Umbilical cord (tissue), 2 donors: Measurements from ENCODE around the gene FHL3. TPM values are rescaled to one million over a fixed set of nuclear protein-coding genes. Genes with fewer than 3 reads are reported as not detected.
"Not testable (repeated sequence)": the region's sequence is repeated elsewhere in the genome, so short reads cannot be mapped to it uniquely, and the experiment has no call there.

Source experiments
- DNase-seq: peaks from one replicate; pipeline ENCODE4 v3.0.0-alpha.2; 2015; ENCODE audit warnings: low spot score
- total RNA-seq: library from RNA; depleted of rRNA; stranded (reverse); fragments of >200 nt; gene quantifications from one replicate; pipeline ENCODE4 v1.2.3, GENCODE V29; 2014; ENCODE audit warnings: low replicate concordance; ENCODE audit not compliant: insufficient read depth

The FHL3 gene
- total RNA-seq, 1 donor from 2014 or later: 25.0 TPM

DNA sequence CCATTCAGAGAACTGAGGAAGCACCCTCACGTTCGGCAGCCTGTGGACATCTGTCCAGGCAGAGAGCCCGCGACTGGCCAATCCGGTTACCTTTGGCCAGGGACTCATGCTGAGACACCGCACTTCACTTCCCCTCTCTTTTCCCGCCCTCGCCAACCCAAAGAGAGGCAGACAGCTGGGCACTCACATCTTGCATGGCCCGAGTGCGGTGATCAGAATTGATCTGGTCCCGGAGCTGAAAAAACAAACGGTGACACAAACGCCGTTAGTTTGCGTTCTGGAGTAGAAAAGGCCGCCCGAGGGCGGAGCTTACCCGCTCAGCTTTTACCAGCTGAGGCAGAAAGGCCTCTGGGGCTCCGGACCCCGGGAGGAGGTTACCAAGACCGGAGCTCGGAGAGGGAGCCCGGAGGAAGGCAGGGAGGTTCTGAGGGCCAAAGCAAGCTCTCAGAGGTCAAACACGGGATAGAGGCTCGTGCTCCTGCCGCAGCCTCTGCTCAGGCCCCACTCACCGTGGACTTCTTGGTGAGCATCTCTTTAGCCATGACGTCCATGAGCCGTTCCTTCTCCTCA lies 15.9 kb downstream of the FHL3 start:
- DNase-seq: peak; percentile 44

DNA sequence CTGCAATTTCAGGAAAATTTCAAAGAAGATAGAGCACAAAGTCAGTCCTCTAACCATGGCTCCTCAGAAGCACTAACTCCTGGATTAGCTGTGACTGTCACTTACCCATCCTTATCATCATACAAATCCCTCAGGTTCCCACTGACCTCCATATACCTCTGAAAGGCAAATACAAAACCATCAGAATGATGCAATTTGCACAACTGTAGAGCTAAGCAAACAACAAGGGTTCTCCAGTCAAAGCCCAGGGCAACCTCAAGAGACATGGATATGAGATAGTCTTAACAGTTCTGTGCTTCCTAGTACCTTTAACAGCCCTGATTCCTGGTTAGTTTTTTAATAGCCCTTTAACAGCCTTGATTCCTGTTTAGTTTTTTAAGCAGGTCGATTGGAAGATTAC lies 17.6 kb downstream of the FHL3 start:
- DNase-seq: no peak

DNA sequence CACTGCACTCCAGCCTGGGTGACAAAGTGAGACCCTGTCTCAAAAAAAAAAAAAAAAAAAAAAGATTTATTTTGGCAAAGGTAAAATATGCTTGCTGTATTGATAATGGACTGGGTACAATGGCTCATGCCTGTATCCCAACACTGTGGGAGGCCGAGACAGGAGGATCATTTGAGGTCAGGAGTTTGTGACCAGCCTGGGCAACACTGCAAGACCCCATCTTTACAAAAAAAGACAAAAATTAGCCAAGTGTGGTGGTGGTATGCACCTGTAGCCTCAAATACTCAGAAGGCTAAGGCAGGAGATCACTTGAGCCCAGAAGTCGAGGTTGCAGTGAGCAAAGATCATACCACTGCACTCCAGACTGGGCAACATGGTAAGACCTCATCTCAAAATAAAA lies 21.8 kb downstream of the FHL3 start:
- DNase-seq: no peak

DNA sequence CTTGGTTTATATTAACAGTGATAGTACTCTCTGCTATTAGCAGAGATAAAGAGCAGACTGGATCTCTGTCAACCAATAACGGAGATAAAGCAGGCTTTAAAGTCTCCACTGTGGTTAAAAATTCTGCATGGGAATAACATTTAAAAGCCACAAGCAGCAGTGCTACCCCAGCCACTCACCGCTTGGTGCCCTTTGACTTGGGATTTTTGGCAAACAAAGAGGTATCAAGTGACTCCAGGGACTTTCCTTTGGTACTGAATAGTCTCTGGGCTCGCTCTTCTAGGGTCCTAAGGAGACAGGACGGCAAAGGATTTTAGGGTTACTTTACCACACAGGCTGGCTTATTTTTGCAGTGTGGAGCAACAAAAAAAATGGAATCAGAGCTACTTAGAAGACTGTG lies 26.8 kb downstream of the FHL3 start:
- DNase-seq: no peak

DNA sequence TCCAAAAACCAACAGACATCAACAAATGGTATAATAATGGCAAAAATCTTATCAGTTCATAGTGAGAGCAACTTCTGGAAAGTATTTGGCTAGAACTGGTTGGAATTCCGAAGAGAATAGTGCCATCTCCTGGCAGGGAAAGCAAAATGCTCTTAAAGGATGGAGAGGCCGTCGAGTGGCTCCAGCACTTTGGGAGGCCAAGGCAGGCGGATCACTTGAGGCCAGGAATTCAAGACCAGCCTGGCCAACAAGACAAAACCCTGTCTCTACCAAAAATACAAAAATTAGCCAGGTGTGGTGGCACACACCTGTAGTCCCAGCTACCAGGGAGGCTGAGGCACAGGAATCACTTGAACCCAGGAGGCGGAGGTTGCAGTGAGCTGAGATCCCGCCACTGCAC lies 30.2 kb downstream of the FHL3 start:
- peak; percentile 34 for DNase-seq

DNA sequence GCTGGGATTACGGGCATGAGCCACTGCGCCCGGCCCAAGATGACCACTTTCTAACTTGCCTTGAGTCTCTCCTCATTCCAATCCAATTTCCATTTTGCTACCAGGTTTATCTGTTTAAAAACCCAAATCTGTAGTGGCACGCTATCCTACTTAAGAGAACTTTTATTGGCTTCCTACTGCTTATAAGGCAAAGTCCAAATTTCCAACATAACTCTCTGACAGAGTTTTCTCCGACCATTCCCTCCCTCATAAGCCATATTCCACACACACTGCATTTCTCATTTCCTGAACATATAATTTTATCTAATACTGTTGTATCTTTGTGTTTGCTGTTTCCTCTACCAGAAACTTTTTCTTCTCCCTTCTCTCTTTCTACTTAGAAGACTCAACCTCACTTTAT lies 30.7 kb downstream of the FHL3 start:
- DNase-seq: no peak

DNA sequence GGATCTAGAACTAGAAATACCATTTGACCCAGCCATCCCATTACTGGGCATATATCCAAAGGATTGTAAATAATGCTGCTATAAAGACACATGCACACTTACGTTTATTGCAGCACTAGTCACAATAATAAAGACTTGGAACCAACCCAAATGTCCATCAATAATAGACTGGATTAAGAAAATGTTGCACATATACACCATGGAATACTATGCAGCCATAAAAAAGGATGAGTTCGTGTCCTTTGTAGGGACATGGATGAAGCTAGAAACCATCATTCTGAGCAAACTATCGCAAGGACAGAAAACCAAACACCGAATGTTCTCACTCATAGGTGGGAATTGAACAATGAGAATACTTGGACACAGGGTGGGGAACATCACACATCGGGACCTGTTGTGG lies 31.6 kb downstream of the FHL3 start:
- not testable (repeated sequence) for DNase-seq

DNA sequence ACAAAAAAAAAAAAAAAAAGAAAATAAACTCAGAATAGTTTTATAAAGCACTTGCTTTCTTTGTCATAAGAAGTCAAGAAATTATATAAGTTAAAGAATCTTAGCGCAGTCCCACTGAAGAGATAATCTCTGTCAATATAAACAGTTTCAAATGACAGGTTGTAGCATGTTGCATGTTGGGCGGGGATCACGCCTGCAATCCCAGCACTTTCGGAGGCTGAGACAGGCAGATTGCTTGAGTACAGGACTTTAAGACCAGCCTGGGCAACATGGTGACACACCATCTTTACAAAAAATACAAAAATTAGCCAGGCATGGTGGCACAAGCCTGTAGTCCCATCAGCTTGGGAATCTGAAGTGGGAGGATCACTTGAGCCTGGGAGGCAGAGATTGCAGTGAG lies 40.0 kb downstream of the FHL3 start:
- no peak for DNase-seq

DNA sequence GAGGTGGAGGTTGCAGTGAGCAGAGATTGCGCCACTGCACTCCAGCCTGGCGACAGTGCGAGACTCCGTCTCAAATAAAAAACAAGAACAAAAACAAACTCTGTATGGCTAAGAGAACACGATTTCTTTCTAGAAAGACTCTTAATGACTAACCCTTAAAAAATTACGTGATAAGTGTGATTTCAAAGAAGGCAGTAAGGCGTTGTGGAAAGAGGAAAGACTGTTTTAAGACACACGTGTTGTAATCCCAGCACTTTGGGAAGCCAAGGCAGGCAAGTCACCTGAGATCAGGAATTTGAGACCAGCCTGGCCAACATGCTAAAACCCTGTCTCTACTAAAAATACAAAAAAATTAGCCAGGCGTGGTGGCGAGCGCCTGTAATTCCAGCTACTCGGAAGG lies 41.2 kb downstream of the FHL3 start:
- DNase-seq: not testable (repeated sequence)

DNA sequence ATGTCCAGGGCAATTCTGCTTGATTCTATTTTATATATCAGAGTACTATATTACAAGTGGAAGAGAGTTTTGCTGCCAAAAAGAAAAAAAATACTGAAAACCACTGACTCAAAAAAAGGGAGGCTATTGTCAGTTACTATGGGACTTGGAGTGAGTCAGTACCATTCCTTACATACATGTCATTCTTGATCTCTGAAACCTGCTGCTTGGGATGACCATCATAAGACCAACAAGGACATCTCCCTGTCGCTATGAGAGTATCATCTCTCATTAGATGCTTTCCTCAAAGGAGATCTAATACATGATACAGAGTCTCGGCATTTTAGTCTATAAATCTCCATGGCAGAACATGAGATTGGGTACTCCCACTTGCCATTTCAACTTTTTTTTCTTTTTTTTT lies 46.6 kb downstream of the FHL3 start:
- no peak for DNase-seq

DNA sequence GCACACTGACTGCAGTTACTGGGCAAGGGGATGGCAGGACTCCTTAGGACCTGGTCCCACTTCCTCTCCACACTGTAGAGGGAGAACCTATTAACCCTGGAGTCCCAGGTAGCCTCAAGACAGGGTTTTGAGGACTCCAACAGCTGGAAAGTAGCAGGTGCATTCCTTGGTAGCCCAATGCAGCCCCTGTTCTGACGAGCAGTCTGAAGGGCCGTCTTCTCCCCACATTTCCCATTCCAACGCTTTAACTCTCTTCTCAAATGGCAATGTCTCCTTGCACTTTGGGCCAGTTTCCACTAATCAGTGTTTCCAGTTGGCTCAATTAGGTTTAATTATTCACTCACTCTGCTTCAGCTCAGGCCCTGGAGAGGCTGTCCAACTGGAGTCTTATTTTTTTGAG lies 49.6 kb downstream of the FHL3 start:
- no peak for DNase-seq

DNA sequence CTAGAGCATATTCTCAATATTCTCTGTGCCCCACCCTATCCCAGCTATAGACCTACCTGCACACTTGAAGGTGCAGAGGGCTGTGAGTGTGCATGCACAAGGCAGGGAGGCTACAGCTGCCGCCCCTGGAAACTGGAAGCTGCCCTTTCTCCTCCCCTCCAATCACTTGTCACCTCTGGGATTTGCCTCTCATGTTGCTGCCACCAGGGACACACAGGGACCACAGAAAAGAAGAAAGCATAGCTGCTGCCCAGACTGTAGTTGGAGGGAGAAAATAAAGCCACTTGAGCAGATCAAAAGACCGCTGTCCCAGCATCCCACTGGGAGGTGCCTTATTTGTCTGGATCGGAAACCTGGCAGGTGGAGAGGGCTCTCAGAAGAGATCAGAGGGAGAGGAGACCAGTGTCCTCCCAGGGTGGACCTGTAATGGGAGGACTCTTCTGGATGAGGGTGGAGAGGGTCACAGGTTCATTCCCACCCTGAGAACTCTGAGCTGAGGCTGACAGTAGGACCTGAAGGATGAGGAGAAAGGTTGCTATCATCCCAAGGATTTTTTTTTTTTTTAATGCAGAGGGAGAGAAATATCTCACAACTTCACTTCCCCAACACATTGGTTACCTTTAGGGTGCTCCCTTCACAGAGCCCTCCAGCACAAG lies 50.9 kb downstream of the FHL3 start:
- DNase-seq: no peak

DNA sequence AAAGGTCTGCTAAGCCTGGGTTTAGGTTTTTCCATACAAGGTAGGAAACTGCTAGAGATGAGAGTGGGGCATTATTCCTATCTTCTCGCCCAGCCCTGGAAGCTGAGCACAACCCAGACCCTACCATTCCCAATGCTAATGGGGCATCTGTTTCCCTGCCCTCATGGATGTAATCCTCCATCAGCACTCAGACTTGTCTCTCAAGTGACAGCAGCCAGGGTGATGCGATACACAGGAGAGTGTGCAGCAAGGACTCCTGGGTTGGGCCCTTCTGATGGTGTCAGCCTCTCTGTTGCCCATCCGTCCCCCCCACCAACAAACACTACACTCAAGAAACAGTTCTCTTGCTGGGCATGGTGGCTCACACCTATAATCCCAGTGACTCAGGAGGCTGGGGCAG lies 52.6 kb downstream of the FHL3 start:
- DNase-seq: no peak

DNA sequence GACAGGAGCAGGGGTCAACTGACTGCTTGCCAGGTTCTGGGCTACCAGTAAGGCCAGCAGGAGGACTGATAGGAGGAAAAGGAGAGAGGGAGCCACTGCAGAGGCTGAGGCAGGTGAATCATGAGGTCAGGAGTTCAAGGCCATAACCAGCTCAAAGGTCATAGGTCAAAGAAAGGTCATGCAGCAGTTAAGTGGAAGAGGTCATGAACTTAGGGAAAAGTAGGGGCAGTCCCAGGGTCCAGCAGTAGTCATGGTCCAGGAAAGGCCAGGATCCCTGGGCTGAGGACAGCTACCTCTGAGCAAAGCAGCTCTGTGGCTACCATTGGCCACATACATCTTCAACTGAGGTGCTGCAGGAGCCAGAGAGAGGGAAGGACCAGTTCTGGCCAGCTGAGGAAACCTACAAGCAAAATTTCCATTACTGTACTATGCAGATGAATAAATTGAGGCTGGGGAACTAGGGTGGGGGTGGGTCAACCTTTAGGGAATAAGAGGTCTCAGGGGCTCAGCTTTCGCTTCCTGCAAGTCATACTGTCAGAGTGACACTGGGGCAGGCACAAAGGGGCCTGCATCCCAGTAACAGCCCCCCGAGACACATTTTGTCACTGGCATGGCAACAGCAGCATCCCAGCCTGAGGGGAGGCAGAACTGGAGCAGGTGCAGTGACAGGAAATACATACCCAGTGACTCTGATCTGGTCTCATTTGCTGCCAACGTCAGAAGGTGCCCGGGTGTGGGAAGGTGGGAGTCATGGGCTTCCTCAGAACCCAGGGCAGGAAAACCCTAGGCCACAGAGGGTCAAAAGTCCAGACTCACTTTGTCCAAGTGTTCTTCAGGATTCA lies 53.3 kb downstream of the FHL3 start:
- no peak for DNase-seq

DNA sequence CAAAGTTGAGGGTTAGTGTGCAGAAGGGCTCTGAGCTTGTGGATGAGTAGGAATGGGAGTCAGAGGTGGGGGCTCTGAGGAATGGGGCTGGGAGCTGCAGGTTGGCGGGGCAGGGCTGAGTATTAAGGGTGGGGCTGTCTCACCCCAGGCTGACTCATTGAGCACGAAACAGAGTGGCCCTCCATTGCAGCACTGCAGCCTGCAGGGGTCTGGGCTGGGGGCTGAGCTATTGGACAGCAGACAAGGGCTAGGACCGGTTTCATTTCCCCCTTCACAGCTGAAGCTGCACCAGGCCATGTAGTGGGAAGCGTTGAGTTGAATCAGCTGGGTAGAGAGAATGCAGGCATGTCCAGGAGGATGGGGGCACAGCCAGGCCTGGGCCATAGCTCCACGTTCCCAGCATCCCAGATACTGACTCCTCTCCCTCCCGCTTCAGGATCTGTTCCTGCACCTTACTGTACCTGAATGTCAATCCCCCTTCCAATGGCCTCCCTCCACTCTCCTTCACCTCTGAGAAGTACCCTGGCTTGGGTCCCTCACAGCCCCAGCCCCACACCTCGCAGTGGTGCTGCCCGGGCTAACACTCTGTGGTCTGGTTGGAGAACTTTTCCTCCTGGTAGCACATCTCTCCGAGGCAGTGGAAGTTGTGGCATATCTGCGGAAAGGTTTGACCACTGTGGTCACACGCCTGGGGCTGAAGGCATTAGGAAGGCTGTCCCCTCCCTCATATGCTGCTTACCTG lies 54.1 kb downstream of the FHL3 start:
- DNase-seq: no peak

DNA sequence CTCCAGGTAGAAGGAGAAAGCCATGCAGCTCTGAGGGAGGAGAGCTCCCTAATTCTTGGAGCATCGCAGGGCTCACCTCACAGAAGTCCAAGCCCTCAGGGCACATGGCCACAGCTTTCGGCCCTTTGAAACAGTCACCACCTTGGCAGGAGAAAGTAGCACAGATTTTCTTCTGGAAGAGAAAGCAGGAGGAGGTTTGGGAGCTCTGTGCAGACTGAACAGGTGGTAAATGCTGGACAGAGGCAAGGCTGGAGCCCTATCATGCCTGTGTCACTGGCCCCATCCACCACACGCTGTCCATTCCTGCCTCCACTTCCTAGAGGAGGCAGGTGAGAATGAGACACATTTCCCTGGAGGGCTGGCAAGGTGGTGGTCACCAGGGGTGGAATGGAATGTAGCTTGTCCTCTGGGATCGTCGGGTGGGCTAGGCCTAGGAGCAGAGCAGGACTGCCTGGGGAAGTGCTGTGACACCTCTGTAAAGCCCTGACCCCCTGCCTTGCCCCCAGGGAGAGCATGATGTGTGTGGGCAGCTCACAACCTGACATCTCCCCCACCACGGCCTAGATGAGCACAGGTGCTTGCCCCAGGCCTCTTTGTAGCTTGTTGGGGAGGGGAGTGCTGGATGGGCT lies 55.7 kb downstream of the FHL3 start:
- DNase-seq: no peak

DNA sequence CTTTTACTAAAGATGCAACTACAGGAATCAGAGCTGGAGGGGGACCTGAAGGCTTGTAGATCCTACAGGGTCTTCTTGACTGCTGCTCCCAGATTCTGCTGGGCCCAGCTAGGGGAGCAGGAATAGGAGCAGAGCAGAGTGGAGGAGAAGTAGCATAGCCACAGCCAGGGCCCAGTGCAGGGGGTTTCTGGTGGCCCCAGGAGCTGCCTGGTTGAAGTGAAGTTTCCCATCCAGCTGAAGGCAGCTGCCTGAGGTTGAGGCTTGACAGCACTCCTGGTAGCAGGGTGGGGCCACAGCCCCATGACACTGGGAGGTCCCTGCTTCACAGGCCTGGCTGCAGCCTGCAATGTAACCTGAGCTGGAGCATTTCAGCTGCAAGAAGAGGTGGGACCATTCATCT lies 56.5 kb downstream of the FHL3 start:
- DNase-seq: no peak

DNA sequence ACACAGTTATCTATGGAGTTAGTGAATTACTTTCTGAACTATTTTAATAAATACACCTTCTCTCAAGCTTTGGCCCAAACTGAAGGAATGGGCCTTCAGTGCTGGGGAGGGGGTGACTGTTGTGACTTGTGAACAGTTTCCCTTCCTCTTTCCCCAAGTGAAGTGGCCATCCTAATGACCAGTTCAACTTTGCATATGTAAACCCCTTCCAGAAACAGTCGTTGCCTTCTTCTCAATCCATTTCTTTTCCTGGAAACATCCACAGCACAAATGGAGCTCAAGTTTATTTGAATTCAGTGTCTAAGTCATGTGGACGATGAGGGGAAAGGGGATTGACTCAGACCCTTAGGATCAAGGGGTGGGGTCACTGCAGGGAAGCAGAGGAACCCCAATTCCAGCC lies 57.1 kb downstream of the FHL3 start:
- no peak for DNase-seq

DNA sequence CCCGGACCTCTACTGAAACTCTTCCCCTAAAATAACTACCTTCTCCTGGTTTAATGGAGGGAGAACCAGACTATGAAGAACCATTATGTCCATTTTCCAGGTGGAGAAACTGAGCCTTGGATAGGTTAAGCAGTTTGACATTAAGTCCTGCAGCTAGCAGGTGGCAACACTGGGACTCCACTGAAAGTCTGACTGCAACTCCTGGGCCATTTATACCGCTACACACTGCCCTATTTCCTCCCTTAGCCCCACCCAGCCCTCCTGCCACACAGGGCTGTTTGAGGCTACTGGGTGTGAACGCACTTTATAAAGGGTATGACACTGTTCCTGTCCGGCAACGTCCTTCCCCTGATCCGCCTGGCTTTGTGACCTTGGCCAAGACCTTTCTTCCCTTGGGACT lies 58.0 kb downstream of the FHL3 start:
- no peak for DNase-seq
